ENCODE measurements around the gene SLC22A23.

DNA sequence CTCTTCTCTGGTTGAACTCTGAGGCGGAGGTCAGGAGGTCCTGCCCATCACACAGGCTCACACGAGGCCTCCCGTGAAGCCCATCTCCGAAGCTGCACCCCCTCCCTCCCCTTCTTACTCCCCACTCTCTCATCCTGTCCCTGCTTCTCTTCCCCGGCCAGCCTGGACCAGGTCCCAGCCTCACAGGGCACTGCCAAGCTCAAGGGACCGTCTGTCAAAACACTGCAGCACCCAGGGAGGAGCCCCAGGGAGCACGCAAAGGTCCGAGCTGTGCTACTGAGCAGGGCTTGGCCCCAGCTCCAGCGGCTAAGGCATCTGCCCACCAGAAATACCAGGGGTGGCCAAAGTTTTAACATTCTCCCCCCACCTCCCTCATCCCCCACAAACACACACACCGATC lies 128.1 kb downstream of the SLC22A23 start:
- no peak for TF ChIP-seq CTCF (IDR thresholded peaks at IDR 0.05)
- TF ChIP-seq POLR2A (IDR thresholded peaks at IDR 0.05), result no peak
